ENCODE measurements around the gene AHNAK2. TPM values are rescaled to one million over a fixed set of nuclear protein-coding genes. Genes with fewer than 3 reads are reported as not detected.

Gene AHNAK2
- total and polyA plus RNA-seq, 2 donors from 2014 or later = 1.1 to 72.0 TPM

- peak in 2 of 5 donors; percentile 44 to 54 for DNase-seq
- intact Hi-C loops (cut with DNase I) = no loop called here
- Histone ChIP-seq H3K4me1 (ENCODE audit: control insufficient read depth in 2 of 3, insufficient read depth in 2 of 3, low read depth in 1 of 3, low read length in 3 of 3) (peaks cover 0 to 2% (median 0%) of the 10 kb centered on the region in 3 donors), H3K36me3 (ENCODE audit: control insufficient read depth in 2 of 3, insufficient read depth in 3 of 3, low read length in 3 of 3) (peaks cover 0 to 4% (median 0%) of the 10 kb centered on the region in 3 donors), H3K27me3 (ENCODE audit: control insufficient read depth, insufficient read depth, low read length) (no peaks in the 10 kb centered on the region), H3K27ac (ENCODE audit: low read depth in 2 of 2, low read length in 2 of 2) (no peak overlapping the region), H3K9ac (ENCODE audit: low read length in 3 of 3) (no peak overlapping the region), H3K4me3 (ENCODE audit: low read length in 3 of 3) (no peak overlapping the region), H3K9me3 (ENCODE audit: control insufficient read depth in 2 of 3, insufficient read depth in 1 of 3, low read length in 3 of 3) (no peaks in the 10 kb centered on the region)
- FAIRE-seq = no peak
- TF ChIP-seq CTCF (IDR thresholded peaks at IDR 0.05; ENCODE audit: borderline replicate concordance, extremely low read depth, insufficient read depth) = no peak
These were observed 88.8 kb downstream of the AHNAK2 start for GRCh38 chr14:104889375-104889757.

- no peak for TF ChIP-seq CTCF (IDR thresholded peaks at IDR 0.05; ENCODE audit: borderline replicate concordance, extremely low read depth, insufficient read depth)
- Histone ChIP-seq H3K4me3 (ENCODE audit: low read length in 3 of 3) (no peak overlapping the region), H3K36me3 (ENCODE audit: control insufficient read depth in 2 of 3, insufficient read depth in 3 of 3, low read length in 3 of 3) (peaks cover 0 to 4% (median 0%) of the 10 kb centered on the region in 3 donors), H3K9me3 (ENCODE audit: control insufficient read depth in 2 of 3, insufficient read depth in 1 of 3, low read length in 3 of 3) (no peaks in the 10 kb centered on the region), H3K9ac (ENCODE audit: low read length in 3 of 3) (no peak overlapping the region), H3K4me1 (ENCODE audit: control insufficient read depth in 2 of 3, insufficient read depth in 2 of 3, low read depth in 1 of 3, low read length in 3 of 3) (no peaks in the 10 kb centered on the region), H3K27ac (ENCODE audit: low read depth in 2 of 2, low read length in 2 of 2) (no peak overlapping the region), H3K27me3 (ENCODE audit: control insufficient read depth, insufficient read depth, low read length) (no peaks in the 10 kb centered on the region)
- intact Hi-C loops (cut with DNase I) = no loop called here
- DNase-seq = peak in 2 of 5 donors; percentile 39 to 69
- FAIRE-seq = no peak
These were observed 89.4 kb downstream of the AHNAK2 start for GRCh38 chr14:104888489-104889374.

- H3K9me3 ChIP-seq (ENCODE audit: control insufficient read depth in 2 of 3, insufficient read depth in 1 of 3, low read length in 3 of 3) = no peaks in the 10 kb centered on the region
- TF ChIP-seq CTCF (IDR thresholded peaks at IDR 0.05; ENCODE audit: borderline replicate concordance, extremely low read depth, insufficient read depth) = no peak
- no peak overlapping the region for H3K27ac ChIP-seq (ENCODE audit: low read depth in 2 of 2, low read length in 2 of 2)
- peaks cover 0 to 4% (median 0%) of the 10 kb centered on the region in 3 donors for H3K36me3 ChIP-seq (ENCODE audit: control insufficient read depth in 2 of 3, insufficient read depth in 3 of 3, low read length in 3 of 3)
- H3K4me3 ChIP-seq (ENCODE audit: low read length in 3 of 3) = no peak overlapping the region
- FAIRE-seq (no peak), DNase-seq (peak in 2 of 5 donors; percentile 32 to 76)
- no peaks in the 10 kb centered on the region for H3K27me3 ChIP-seq (ENCODE audit: control insufficient read depth, insufficient read depth, low read length)
- no peaks in the 10 kb centered on the region for H3K4me1 ChIP-seq (ENCODE audit: control insufficient read depth in 2 of 3, insufficient read depth in 2 of 3, low read depth in 1 of 3, low read length in 3 of 3)
- intact Hi-C loops (cut with DNase I) = no loop called here
- no peak overlapping the region for H3K9ac ChIP-seq (ENCODE audit: low read length in 3 of 3)
These were observed 90.3 kb downstream of the AHNAK2 start for GRCh38 chr14:104887623-104888488.

Other genes starting within 250 kb of the AHNAK2 start
- gene SIVA1, start 225.2 kb downstream of the AHNAK2 start, total RNA-seq = 65.7 TPM
- gene SIVA1, start 225.2 kb downstream of the AHNAK2 start, polyA plus RNA-seq (ENCODE audit: insufficient read depth, low read depth, low replicate concordance) = 124 TPM
- 125 TPM for gene AKT1, start 182.6 kb downstream of the AHNAK2 start, total RNA-seq
- 70.6 TPM for gene AKT1, start 182.6 kb downstream of the AHNAK2 start, polyA plus RNA-seq (ENCODE audit: insufficient read depth, low read depth, low replicate concordance)
- 10.0 TPM for gene ZBTB42, start 177.3 kb downstream of the AHNAK2 start, total RNA-seq
- gene ZBTB42, start 177.3 kb downstream of the AHNAK2 start, polyA plus RNA-seq (ENCODE audit: insufficient read depth, low read depth, low replicate concordance) = 3.9 TPM
- gene CEP170B, start 113.1 kb downstream of the AHNAK2 start, total RNA-seq = 42.4 TPM
- gene CEP170B, start 113.1 kb downstream of the AHNAK2 start, polyA plus RNA-seq (ENCODE audit: insufficient read depth, low read depth, low replicate concordance) = 8.1 TPM
- gene PLD4, start 53.5 kb downstream of the AHNAK2 start, total RNA-seq = 3.2 TPM
- not detected for gene PLD4, start 53.5 kb downstream of the AHNAK2 start, polyA plus RNA-seq (ENCODE audit: insufficient read depth, low read depth, low replicate concordance)
- 22.6 TPM for gene CLBA1, start 7.4 kb upstream of the AHNAK2 start, total RNA-seq
- 13.2 TPM for gene CLBA1, start 7.4 kb upstream of the AHNAK2 start, polyA plus RNA-seq (ENCODE audit: insufficient read depth, low read depth, low replicate concordance)
- 6.3 TPM for gene CDCA4, start 42.7 kb upstream of the AHNAK2 start, total RNA-seq
- 4.1 TPM for gene CDCA4, start 42.7 kb upstream of the AHNAK2 start, polyA plus RNA-seq (ENCODE audit: insufficient read depth, low read depth, low replicate concordance)
- gene GPR132, start 87.1 kb upstream of the AHNAK2 start, total RNA-seq = 4.2 TPM
- 0.17 TPM for gene GPR132, start 87.1 kb upstream of the AHNAK2 start, polyA plus RNA-seq (ENCODE audit: insufficient read depth, low read depth, low replicate concordance)
- 26.1 TPM for gene JAG2, start 190.4 kb upstream of the AHNAK2 start, total RNA-seq
- 6.3 TPM for gene JAG2, start 190.4 kb upstream of the AHNAK2 start, polyA plus RNA-seq (ENCODE audit: insufficient read depth, low read depth, low replicate concordance)
- gene NUDT14, start 202.9 kb upstream of the AHNAK2 start, total RNA-seq = 48.6 TPM
- 59.1 TPM for gene NUDT14, start 202.9 kb upstream of the AHNAK2 start, polyA plus RNA-seq (ENCODE audit: insufficient read depth, low read depth, low replicate concordance)